NCI-H1105 treated with DMSO at 0.1 percent for 48 hours (cell line): ENCODE data around the gene SERP2.
"Not testable (repeated sequence)": the region's sequence is repeated elsewhere in the genome, so short reads cannot be mapped to it uniquely, and the experiment has no call there.

Experiments
- DNase-seq: peaks from one replicate; lab custom pipeline; 2025; lab: John Stamatoyannopoulos, UW

Gene SERP2

DNA sequence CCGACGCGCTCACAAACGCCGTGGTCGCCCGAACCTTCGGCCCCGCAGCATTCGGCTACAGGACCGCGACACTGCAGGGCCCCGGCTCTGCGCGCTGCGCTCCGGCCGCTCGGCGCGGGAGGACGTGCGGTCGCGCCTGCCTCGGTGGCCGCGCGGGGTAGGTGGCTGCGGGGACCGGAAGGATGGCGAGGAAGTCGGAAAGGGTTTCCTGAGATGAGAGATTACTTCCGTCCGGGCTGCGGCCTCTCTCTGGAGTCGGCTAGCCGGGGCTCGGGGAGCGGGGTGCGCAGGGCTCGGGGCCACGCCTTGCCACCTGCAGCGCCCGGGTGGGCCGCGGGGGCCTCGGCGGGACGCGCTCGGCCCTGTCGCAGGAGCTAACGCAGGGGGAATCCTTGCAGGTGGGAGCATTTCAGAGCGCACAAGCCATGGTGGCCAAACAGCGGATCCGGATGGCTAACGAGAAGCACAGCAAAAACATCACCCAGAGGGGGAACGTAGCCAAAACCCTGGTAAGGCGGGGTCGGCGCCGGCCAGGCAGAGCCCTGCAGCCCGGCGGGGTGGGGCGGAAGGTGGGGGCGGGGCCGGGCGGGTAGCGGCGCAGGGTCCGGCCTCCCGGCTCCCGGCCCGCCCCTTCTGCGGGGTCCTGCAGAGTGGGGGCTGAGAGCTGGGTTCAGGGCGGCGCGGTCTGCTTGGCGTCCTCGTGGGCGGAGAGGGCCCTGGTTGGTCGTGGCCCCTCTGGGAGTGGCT lies at the start of gene SERP2:
Gene SERP2 (plus strand): TSS at position 224 of the 747 bp plus-strand sequence. CDS start 202 bp downstream, at position 426.
- DNase-seq: no peak

DNA sequence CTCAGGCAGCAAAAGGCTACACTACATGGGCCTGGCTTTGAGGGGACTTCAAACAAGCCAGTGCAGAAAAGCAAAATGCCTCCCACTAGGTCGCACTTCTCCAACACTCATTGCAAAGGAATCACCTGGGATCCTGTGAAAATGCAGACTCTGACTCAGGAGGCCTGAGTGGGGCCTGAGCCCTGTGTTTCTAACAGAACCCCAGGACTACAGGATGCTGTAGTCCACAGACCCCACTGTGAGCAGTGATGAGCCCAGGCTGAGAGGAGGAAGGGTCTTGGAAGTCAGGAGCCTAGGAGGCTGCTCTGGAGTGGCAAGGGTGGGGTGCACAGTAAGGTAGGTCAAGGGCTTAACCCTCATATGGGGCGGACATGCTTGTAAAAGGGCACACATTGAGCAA lies 46.7 kb upstream of the SERP2 start:
- DNase-seq: no peak

DNA sequence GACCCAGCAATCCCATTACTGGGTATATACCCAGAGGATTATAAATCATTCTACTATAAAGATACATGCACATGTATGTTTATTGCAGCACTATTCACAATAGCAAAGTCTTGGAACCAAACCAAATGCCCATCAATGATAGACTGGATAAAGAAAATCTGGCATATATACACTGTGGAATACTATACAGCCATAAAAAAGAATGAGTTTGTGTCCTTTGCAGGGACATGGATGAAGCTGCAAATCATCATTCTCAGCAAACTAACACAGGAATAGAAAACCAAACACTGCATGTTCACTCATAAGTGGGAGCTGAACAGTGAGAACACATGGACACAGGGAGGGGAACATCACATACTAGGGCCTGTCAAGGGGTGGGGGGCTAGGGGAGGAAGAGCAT lies 44.6 kb upstream of the SERP2 start:
- DNase-seq: not testable (repeated sequence)

DNA sequence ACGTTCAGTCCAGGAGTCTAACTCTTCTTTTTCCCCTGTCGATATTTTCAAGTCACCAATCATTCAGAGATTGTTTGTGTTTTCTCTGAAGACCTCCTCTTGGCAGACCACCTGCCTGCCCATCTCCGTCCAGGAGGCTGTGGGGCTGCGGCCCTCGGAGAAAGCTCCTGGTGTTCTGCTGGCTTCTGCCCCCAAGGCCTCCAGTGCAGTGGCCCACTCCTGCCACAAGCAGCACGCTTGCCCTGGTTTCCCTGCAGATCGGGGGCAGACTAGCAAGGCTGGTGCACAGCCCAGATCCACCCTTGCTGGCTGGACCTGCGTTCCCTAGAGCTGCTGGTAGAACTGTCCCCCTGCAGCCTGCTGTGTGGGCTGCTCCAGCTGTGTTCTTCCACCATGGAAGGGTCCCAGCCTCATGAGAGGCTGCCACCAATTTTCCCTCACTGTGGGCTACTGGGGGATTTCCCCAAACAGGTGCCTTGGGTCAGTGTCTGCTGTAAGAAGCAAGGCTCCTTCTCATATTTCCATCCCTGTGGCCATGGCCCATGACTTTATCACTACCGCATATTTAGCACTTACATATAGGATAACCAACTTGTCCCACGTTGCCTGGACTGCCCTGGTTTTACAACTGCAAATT lies 43.6 kb upstream of the SERP2 start:
- DNase-seq: no peak

DNA sequence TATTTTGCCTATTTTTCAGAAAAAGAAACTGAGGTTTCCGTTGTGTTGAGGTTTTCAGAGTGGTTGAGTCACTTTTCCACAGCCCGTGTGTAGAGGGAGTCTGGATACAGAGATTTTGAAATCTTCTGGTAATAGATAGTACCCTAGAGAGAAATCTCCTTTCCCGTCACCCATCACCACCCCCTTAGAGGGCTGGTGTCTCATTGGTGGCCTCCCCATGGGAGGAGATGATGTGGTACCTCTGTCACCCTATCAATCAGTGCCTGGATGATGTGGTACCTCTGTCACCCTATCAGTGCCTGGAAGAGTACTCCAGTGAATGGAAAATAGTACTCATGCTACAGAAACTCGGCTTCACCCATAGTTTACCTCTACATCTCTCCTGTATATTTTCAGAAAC lies 42.2 kb upstream of the SERP2 start:
- no peak for DNase-seq

DNA sequence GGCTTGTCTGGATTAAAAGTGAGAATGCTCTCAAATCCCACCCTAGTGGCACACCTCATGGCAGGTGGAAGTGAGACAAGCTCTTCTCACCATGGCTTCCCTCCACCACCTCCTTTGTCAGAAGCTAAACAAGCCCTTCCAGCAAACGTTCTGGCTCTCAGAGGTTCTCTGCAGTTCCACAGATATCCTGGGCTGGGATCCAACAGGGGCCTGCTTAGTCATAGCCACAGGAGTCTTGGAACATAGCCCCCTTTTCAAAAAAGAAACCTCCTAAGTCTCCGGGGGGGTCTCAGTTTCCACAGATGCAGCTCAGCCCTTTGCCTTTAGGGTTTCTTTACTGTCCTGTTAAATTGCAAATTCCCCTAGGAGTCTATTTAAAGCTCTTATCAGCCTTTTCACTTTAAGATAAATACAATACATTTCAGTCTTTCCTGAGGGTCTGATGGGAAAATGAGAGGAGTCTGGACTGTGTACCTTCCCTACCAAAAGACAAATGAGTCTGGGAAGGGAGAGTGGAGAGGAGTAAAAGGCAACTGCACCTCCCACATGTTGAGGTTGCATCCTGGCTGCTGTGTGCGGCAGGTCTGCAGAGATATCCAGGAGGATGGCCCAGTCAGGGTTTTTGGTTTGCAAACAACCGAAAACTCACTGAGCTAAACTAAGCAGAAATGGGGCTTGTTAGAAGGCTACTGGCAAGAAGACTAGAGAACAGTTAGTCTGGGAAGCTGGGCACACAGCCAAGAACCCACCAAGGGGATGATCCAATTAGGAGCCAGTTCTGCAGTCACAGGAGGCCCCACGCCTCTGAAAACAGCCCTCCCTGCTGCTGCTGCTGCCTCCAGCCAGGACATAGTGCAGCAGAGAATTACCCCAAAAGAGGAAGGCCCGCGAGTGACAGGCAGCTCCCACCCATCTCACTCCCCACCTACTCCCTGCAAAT lies 41.4 kb upstream of the SERP2 start:
- peak; percentile 51 for DNase-seq

DNA sequence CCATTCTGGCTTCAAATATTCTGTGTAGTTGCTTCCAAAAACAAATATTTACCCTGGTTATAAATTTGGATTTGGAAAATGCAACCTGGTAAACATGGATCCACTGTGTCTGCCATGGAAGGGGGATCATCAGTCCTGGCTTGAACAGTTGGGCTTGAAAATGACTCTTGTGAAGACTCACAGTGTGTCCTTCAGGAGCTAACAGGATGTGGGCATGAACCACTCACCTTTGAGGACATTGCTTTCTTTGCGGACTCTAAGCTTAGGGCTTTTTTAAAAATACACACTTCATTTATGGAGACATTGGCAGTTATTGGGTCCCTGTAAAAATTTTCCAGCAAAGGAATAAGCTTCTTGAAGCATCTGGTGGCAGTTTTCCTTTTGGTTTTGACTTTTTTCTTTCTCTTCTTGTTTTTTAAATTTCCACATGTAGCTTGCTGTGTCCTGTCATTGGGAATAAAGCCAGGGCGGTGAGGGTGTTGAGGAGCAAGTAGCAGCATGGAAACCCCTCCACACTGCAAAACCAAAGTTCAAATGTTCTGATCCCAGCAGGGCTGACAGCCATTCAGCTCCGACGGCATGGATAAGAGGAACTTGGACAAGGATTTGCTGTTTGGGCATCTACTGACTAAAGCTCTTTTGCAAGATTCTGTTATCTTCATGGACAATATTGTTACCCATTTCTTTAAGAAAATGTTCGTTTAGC lies 39.5 kb upstream of the SERP2 start:
- DNase-seq: no peak

DNA sequence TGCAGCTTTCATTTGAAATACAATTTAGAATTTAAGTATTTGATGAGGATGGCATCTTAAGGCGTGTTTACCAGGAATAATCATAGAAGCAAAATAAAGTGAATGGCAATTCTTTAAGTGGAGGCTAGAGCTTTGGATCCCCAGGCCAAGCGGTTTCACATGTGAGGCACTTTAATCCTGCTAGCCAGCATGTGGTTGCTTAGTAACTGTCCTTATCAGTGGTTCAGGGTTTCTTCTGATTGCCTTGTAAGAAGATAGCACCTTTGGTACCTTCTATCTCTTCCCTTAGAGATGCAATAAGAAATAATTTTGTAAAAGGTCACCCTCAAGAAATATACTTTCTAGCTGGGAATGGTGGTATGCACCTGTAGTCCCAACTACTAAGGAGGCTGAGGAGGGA lies 38.9 kb upstream of the SERP2 start:
- DNase-seq: no peak

DNA sequence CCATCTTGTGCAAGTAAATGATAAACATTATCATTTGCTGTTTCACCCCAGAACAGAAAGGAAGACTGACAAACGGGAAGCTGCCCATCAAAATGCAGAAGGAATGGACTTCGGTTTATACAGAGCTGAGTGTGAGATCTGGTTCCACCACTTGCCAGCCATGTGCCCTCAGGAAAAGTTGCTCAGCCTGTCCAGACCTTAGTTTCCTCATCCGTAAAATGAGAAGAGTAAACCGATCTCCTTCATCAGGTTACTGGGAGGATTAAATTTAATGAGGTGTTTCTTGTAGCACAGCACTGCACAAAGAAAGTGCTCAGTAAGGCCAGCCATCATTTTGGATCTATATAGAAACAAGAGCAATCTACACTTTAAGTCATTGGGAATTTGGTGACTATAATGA lies 36.7 kb upstream of the SERP2 start:
- no peak for DNase-seq

DNA sequence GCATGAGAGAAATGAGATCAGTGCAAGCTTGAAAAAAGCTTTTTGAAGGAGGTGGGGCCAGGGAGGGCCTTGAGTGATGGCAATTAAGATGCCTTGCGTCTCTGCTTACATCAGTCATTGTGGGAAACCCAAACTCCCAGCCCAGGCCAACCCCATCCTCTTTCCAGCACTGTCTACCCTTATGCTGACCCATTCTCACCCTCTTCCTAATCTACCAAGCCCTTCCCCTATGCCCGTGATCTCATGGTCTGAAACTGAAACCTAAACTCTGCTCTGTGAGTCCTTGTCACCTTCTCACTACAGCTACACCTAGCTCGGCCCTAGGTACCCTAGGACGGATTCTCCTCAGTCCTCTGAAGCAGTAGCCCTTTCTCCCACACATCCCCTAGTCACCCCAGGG lies 36.0 kb upstream of the SERP2 start:
- no peak for DNase-seq

DNA sequence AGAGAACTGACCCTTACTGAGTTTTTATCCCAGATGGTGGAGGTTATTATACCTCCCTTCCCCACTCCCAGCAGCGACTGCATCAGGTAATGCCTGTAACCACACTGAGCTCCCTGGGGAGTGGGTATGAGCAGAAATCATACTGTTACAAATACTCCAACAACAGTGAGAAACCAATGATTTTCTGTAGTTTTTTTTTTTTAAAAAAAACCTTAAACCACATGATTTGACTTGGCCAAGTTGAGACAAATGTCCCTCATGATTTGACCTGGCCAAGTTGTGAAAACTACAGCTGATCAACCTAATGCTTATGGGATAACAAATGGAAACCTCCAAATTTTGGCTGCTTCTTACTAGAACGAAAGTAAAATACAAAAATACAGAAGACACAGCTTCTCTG lies 33.1 kb upstream of the SERP2 start:
- DNase-seq: no peak

DNA sequence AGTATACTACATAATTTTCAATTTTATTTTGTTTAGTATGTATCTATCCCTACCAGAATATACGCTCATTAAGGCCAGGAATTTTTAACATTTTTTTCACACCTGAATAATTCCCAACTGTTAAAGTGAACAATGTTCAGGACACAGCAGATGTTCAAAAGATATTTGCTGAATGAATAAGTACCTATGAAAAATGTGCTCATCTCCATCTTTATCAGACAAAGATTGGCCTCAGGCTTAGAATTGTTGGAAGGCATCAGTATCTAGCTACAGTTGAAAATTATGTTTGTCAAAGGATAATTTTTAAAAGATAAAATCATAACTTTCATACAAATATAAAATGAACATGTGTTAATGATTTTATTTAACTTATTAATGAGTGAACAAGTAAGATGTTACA lies 30.9 kb upstream of the SERP2 start:
- DNase-seq: no peak

DNA sequence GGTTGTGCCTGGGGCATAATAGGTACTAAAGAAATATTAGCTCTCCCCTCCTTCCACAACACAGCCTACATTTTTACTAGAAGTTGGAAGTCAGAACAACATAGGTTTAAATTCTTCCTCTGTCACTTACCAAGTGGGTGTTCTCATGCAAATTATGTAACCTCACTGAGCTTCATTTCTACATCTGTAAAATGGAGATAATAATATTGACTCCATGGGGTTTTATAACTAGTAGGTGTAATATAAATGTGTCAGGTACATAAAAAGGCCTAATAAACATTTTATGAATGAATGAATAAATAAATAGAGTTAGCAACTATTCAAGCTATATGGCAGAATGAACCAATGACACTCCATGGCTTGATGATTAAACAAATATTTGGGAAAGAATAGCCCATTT lies 27.1 kb upstream of the SERP2 start:
- DNase-seq: no peak

DNA sequence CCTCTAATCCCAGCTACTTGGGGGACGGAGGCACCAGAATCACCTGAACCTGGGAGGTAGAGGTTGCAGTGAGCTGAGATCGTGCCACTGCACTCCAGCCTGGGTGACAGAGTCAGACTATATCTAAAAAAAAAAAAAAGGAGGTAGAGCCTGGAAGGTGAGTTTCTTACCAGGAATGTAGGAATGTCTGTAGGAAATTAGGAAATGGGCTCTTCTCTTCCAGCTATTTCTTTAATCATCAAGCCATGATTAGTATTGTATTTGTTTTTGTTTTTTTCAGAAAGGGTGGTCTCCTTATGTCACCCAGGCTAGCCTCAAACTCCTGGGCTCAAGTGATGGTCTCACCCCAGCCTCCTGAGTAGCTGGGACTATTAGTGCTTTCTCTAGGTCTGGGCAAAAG lies 26.3 kb upstream of the SERP2 start:
- no peak for DNase-seq

DNA sequence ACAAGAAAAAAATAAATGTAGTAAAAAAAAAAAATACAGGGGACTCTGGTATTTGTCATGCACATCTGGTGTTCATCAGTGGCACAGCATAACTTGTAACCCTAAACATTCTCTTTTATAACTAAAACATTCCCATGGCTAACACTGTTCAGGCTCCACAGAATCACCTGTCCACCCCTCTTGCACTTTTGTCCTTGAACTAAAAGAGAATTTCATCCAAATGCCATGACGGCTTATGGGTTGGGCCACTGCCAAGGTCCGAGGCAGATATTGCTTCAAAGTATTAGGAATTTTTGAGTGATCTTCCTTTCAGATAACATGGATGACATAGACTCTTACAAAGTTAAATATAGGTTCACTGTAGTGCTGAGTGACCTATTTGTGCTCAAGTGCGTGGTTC lies 25.7 kb upstream of the SERP2 start:
- no peak for DNase-seq

DNA sequence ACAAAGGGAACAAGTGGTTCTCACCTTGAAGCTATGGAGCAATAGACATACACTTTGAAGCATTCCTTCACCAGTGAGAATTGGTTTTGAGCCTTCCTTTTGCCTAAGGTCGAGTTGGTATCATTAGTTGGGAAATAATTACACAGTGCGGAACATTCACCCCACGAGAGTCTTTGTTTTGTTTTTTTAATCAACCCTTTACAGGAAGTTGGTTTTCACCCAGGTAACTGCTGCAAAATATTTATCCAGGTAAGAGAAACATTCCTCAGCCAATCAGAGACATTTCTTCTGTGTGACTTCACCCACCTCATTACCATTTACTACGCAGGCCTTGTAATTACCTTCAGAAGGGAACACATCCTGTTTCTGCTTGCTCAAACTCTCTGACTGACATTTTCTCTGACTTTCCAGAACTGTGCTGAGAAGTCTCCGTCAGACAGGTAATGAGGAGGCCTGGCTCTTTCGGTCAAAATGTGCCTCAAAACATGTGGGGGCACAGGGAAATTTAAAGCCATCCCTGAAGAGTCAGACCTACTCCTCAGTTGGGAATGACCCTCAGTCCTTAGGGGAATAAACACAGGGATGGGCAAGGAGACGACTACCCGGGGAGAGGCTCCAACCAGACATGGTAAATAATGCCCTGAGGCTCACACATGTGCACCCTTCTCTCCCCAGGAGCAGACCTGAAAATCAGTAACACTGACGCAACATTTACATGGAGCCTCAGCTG lies 22.7 kb upstream of the SERP2 start:
- no peak for DNase-seq

DNA sequence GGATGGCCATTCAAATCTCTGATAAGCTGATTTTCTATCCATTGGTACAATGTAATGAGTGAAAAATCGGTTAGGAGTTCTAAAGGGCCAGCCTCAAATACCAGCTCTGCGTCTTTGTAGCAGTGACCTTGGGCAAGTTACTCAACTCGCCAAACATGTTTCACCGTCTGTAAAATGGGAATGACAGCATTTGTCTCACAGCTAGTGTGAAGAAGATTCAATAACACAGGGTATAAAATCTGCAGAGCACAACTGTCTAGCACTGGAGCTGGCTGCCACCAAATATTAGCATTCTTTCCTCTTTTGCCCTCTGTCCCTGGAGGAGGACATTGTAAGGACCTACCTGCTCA lies 22.1 kb upstream of the SERP2 start:
- no peak for DNase-seq

DNA sequence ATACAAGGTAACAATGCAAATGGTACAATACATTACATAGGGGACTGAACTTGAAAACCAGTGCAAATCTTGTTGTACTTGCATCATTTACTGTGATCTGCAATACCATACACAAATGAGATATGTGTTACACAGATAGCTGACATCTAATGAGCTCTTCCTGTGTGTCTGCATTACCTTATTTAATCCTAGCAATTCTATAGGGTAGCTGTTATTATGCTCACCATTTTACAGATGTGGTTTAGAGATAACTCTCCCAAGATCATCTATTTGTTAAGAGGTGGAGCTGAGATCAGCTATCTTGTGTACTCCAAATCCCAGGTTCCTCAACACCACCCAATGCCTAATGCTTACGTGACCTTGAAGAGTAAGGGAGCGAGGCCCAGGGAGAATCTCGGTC lies 21.4 kb upstream of the SERP2 start:
- no peak for DNase-seq

DNA sequence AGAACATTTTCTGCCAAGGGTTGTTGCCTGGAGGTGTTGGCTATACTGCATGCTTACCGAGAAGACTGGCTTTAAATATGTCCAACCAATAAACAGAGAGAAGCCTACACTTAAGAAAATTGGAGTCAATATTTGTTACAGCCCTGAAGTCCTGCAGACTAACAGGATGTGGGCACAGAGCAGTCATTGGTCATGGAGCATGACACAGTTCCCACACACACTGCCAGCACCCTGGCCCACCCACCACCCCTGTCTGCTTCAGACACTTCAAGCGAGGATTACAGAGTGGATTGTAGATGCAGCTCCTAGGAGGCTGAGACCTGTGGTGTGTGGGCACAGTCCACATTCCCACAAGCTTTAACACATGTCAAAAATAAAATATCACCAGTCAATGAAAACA lies 21.0 kb upstream of the SERP2 start:
- no peak for DNase-seq

DNA sequence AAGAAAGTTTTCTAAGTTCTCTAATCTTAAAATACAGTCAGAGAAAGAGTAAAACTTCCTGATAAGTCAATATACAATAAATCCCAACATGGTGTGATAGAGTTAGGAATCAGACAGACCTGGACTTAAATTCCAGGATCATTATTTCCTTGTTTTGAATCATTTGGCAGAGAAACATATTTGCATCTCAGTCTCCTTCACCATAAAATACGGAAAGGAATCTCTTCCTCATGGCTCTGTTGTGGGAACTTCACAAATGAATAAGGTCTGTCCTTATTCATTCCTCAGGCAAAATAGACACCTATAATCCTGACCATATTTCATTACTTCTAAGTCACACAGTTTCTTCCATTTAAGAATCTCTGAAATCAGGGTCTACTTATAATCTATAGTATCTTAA lies 19.3 kb upstream of the SERP2 start:
- DNase-seq: no peak

DNA sequence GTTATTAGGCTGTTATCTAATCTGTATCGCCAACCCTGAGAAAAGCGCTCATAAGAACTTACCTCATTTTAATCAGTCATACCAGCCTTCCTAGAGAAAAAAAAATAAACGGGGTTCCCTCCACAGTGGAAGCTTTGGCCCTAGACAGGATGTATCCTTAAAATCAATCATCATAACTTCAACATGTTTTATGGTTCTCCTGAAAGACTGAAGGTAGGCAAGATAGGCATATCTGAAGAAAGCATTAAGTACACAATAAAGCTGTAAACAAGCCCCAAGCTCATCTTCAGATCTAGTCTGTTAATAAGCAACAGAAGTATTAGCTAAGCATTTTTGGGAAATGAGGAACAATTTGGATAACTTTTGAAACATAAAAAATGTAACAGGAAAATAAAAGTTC lies 18.7 kb upstream of the SERP2 start:
- no peak for DNase-seq

DNA sequence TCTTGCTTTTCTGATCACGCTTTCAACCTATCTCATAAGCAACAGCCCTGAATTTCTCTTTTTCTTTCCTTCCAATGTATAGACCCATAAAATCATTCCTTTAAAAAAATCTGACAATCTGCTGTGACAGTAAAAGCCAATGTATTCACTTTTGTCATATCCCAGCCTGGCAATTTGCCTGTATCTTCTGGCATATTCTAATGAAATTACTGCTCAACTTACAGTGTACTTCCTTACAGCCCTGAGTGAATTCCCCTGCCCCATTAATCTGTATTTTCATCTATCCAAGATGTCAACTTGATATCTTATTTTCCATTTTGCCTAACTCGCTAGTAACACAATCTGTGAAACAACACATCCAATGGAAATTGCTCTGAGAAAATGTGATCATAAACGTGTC lies 18.0 kb upstream of the SERP2 start:
- no peak for DNase-seq
